ENCODE data around the gene DCDC2B.
"Not testable (repeated sequence)": the region's sequence is repeated elsewhere in the genome, so short reads cannot be mapped to it uniquely, and the experiment has no call there.

The DCDC2B gene

DNA sequence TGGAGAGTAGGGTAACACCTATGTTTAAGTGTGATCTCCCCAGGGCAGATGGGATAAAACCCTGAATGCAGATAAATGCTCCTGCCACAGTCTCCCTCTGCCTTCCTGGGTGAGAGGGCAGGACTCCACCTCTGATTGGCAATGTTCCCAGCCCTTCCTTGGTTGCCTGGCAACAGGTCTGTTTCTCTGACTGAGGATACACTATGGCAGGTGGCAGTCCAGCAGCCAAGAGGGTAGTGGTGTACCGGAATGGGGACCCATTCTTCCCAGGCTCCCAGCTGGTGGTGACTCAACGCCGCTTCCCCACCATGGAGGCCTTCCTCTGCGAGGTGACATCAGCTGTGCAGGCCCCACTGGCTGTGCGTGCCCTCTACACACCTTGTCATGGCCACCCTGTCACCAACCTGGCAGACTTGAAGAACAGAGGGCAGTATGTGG, at the start of gene DCDC2B:
TSS of gene DCDC2B (plus strand) at position 199 of the 438 bp plus-strand sequence. CDS start at position 204, 5 bp downstream.
- no peak for DNase-seq (ENCODE audit: low spot score)

DNA sequence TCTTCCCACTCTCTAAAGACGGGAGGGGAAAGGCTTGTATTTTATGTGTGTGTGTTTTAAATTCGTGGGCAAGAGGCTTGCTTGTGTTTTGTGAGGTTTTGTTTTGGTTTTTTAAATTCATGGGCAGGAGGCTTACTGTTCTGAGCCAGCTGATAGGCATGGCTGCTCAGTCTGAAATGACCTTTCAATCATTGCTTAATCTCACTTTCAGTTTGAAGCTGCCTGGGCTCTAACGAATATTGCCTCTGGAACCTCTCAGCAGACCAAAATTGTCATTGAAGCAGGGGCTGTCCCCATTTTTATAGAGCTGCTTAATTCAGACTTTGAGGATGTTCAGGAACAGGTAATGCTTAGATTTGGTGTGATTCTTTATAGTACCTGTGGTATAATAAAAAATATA, 49.7 kb upstream of the DCDC2B start:
- DNase-seq (ENCODE audit: low spot score), result no peak

GRCh38 chr1:32163405-32163804, 45.5 kb upstream of the DCDC2B start:
- DNase-seq (ENCODE audit: low spot score), result no peak

DNA sequence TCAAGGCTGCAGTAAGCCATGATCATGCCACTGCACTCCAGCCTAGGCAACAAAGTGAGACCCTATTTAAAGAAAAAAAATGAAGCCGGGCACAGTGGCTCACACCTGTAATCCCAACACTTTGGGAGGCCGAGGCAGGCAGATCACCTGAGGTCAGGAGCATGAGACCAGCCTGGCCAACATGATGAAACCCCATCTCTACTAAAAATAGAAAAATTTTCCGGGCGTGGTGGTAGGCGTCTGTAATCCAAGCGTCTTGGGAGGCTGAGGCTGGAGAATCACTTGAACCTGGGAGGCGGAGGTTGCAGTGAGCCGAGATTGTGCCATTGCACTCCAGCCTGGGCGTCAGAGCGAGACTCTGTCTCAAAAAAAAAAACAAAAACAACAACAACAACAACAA, 43.3 kb upstream of the DCDC2B start:
- DNase-seq (ENCODE audit: low spot score), result not testable (repeated sequence)

GRCh38 chr1:32170991-32171390, 37.9 kb upstream of the DCDC2B start:
- DNase-seq (ENCODE audit: low spot score), result no peak

DNA sequence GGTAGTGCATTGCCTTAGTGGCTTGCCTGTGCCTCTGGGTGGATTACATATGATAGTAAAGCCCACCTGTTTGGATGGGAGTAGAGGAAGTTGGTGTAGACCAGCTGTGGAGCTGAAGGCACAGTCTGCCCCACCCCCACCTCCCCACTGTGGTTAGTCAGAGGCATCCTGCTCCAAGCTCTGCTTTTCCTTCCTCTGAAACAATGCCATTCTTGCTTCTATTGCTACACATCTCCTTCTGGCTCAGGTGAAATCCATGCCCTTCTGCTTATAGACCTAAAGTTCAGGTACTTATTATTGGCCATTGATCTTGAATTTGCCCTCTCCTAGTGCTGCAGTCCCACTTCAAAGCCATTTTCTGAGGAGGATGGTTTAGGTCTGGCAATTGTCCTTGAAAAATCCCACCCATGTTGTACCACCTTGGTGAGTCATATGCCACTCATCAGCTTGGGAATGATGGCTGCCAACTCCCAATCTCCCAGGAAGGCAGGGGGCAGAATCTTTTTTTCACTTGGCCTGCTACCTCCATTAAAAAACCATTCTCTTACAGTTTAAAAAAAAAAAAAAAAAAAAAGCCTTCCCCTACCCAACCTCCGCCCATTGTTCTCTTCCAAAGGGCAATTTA, 36.2 kb upstream of the DCDC2B start:
- DNase-seq (ENCODE audit: low spot score), result no peak

- DNase-seq (ENCODE audit: low spot score), result no peak
Measured at GRCh38 chr1:32178380-32179192, 30.3 kb upstream of the DCDC2B start.

DNA sequence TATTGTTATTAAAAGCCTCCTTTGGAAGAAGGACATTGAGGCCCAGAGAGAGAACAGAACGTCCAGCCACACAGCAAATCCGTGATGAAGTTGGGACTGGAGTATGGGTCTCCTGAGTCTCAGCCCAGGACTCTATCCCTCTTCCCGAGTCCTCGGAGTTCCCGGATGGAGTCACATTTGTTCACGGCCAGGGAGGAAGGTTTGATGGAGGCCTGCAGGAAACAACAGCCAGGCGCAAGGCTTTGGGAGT, 29.8 kb upstream of the DCDC2B start:
- DNase-seq (ENCODE audit: low spot score), result no peak

DNA sequence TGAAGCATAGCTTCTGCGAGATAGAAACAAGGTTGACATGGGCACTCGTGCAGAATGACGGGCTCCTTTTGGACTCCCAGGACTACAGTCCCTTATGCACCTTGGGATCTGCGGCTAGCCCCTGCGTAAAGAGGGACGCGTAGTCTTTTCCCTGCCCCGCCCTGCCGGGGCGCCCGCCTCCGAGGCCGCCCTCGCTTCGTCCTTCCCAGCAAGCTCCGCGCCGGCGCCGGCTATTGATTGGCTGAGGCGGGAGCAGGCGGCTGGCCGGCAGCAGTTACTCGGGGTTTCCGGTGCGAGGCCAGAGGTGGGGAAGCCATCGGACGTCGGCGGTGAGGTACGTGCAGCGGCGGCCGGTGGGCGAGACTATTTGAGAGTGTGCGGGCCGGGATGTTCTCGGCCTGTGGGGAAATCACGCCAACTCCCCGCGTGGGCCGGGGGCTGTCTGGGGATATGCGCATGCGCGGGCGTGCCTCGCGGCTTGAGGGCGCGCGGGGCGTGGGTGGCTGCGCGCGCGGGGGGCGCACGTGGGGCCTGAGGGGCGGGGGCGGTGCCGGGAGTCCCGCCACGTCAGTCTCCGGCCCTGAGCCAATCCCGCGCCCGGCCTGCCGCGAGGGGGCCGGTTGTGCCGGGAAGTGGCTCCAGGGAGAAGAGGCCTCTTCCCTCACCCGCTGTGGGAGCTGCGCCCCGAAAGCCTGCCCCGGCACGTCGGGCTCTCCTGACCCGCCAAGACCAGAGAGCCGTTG, 29.3 kb upstream of the DCDC2B start, which contains the start of gene TXLNA:
TSS of gene TXLNA (plus strand) at position 233 of the 743 bp plus-strand sequence. CDS start 671 bp downstream, outside the sequence.
- DNase-seq (ENCODE audit: low spot score), result peak; percentile 97

DNA sequence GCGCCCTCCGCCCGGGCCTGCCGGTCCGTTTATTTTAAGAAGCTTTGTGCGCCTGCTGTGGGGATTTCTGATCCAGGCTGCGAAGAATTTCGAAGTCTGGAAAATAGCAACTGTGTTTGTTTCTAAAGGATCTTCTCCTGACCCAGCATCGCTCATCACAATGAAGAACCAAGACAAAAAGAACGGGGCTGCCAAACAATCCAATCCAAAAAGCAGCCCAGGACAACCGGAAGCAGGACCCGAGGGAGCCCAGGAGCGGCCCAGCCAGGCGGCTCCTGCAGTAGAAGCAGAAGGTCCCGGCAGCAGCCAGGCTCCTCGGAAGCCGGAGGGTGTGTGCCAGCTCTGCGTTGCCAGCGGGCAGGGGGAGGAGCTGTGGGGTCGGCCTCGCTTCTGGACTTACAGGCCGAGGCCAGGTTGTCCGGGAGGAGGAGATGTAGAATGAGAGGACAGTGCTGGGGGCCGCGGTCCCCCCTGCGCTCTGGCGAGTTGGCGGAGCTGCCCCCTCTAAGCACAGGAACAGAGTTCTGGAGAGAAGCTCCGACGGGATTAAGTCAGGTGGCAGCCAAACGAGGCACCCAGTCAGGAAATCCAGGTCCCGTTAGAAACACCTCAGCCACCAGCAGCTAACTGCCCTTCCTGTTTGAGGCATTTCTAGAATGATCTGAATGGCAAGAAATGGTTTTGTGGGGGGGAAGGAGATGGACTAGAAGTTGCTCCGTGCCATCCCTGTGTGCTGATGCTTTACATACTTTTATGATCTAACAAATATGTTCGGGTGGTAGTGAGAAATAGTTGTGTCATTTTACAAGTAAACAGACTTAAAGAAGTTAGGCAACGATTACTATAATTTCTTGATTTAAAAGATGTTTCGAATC, 28.5 kb upstream of the DCDC2B start:
- DNase-seq (ENCODE audit: low spot score), result peak; percentile 64

- no peak for DNase-seq (ENCODE audit: low spot score)
Measured at GRCh38 chr1:32181065-32181464, 27.8 kb upstream of the DCDC2B start.

- no peak for DNase-seq (ENCODE audit: low spot score)
Measured at GRCh38 chr1:32181563-32181962, 27.3 kb upstream of the DCDC2B start.

DNA sequence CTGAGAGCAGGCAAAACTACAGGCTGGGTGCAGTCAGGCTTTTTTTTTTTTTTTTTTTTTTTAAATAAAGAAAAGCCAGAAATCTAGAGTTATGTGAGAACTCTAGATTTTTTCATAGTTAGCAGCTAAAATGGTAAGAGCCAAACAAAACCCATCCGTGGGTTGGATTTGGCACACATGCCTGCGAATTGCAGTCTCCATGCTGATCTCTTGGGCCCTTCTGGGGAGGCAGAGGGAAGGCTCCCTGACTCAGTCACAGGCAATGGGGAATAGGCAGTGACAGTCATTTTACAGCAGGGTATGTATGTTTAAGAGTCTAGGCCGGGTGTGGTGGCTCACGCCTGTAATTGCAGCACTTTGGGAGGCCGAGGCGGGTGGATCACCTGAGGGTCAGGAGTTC, 26.8 kb upstream of the DCDC2B start:
- no peak for DNase-seq (ENCODE audit: low spot score)

DNA sequence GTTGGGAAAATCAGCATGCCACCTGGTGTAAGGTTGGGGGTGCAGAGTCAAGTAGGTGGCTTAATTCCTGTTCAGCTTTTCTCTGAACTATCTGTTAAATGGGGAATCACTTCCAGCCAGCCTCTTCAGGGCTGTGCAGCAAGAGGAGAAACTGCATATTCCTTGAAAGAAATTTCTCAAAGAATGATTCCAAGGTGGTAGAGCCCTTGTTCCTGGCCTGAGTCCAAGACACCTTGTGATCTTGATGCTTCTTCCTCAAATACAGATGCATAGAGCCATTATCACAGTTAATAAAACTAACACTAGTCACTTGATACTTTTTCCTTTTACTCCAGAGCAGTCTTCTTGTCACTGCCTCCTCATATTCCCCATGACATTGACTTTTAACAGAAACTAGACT, 24.2 kb upstream of the DCDC2B start:
- DNase-seq (ENCODE audit: low spot score), result no peak

- DNase-seq (ENCODE audit: low spot score), result no peak
Measured at GRCh38 chr1:32186077-32186476, 22.8 kb upstream of the DCDC2B start.

GRCh38 chr1:32186491-32186890, 22.4 kb upstream of the DCDC2B start:
- DNase-seq (ENCODE audit: low spot score), result no peak

- DNase-seq (ENCODE audit: low spot score), result no peak
Measured at GRCh38 chr1:32187850-32188249, 21.0 kb upstream of the DCDC2B start.

- no peak for DNase-seq (ENCODE audit: low spot score)
Measured at GRCh38 chr1:32192220-32192948, 16.5 kb upstream of the DCDC2B start.

DNA sequence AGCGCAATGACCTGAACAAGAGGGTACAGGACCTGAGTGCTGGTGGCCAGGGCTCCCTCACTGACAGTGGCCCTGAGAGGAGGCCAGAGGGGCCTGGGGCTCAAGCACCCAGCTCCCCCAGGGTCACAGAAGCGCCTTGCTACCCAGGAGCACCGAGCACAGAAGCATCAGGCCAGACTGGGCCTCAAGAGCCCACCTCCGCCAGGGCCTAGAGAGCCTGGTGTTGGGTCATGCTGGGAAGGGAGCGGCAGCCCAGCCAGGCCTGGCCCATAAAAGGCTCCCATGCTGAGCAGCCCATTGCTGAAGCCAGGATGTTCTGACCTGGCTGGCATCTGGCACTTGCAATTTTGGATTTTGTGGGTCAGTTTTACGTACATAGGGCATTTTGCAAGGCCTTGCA, 13.9 kb upstream of the DCDC2B start:
- no peak for DNase-seq (ENCODE audit: low spot score)

- DNase-seq (ENCODE audit: low spot score), result no peak
Measured at GRCh38 chr1:32195531-32195930, 13.4 kb upstream of the DCDC2B start.
